Activated CD8-positive, alpha-beta memory T cell treated with anti-CD3 and anti-CD28 coated beads, Interleukin-2, amount 50 U/mL, for 1 hour (primary cell): ENCODE results near the gene SH3RF3.

ENCODE experiments used
- DNase-seq: peaks from one replicate; pipeline ENCODE4 v3.0.0-alpha.2; 2020; ENCODE audit errors: extremely low read depth

SH3RF3 gene

GRCh38 chr2:109333414-109334210 lies 204.6 kb downstream of the SH3RF3 start:
- no peak for DNase-seq

- no peak for DNase-seq
Measured at GRCh38 chr2:109335631-109336176, 206.7 kb downstream of the SH3RF3 start.

GRCh38 chr2:109336296-109336695 lies 207.3 kb downstream of the SH3RF3 start:
- no peak for DNase-seq

- DNase-seq: no peak
Measured at GRCh38 chr2:109337221-109337620, 208.2 kb downstream of the SH3RF3 start.

GRCh38 chr2:109339519-109339966 lies 210.5 kb downstream of the SH3RF3 start:
- DNase-seq: no peak

GRCh38 chr2:109340381-109340780 lies 211.4 kb downstream of the SH3RF3 start:
- no peak for DNase-seq

GRCh38 chr2:109341355-109342255 lies 212.6 kb downstream of the SH3RF3 start:
- no peak for DNase-seq

GRCh38 chr2:109342256-109342850 lies 213.3 kb downstream of the SH3RF3 start:
- DNase-seq: no peak

GRCh38 chr2:109342930-109343329 lies 213.9 kb downstream of the SH3RF3 start:
- no peak for DNase-seq

GRCh38 chr2:109343460-109343859 lies 214.5 kb downstream of the SH3RF3 start:
- no peak for DNase-seq

GRCh38 chr2:109344270-109344805 lies 215.3 kb downstream of the SH3RF3 start:
- no peak for DNase-seq

GRCh38 chr2:109345091-109345490 lies 216.1 kb downstream of the SH3RF3 start:
- DNase-seq: no peak

GRCh38 chr2:109345653-109346480 lies 216.9 kb downstream of the SH3RF3 start:
- no peak for DNase-seq

- no peak for DNase-seq
Measured at GRCh38 chr2:109346601-109347228, 217.7 kb downstream of the SH3RF3 start.

GRCh38 chr2:109347626-109348025 lies 218.6 kb downstream of the SH3RF3 start:
- DNase-seq: no peak

- DNase-seq: no peak
Measured at GRCh38 chr2:109348190-109348589, 219.2 kb downstream of the SH3RF3 start.

GRCh38 chr2:109348671-109349502 lies 219.9 kb downstream of the SH3RF3 start:
- no peak for DNase-seq

GRCh38 chr2:109349503-109350465 lies 220.8 kb downstream of the SH3RF3 start:
- DNase-seq: no peak
